Fibroblast of the conjunctiva (primary cell): ENCODE data around the gene EGLN1.

Experiments used
- DNase-seq: peaks from one replicate; pipeline ENCODE4 v3.0.0-alpha.2; 2010; ENCODE audit warnings: low read depth

EGLN1 gene

DNA sequence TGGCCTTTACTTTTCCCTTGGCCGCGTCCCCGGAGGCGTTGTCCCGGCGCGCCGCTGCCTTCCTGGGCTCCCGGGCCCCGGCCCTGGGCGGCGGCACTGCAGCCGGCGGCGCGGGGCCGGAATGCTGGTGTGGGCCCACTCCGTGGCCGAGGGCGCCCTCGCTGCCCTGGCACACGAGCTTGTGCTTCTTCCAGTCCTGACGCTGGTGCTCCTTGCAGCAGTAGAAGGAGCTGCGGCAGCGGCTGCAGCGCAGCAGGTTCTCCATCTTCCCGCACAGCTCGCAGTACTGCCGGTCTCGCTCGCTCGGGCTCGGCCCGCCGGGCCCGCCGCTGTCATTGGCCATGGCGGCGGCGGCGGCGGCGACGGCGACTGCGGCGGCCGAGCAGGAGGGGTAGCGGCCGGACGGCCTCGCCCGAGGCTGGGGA, 529 bp downstream of the EGLN1 start:
- DNase-seq = no peak

DNA sequence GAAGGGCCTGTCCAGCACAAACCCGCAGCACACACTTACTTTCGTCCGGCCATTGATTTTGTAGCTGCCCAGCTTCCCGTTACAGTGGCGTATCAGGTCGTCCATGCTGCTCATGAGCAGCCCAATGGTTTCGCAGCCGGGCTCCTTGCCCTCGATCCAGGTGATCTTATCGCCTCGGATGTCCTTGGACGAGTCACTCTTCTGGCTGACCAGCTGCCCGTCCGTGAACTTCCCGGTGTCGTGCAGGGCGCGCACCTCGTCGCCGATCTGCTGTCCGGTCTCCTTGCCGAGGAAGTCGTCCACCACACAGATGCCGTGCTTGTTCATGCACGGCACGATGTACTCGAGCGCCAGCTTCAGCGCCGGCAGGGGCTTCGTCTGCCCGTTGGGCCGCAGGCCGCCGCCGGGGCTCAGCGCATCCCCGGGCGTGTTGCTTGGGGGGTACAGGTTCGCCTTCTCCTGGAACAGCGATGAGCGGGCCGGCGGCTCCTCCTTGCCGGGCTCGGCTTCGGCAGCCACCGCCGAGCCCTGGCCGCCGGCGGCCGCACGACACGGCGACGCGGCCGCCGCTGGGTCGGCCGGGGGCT, 1.0 kb downstream of the EGLN1 start:
- no peak for DNase-seq

- DNase-seq = no peak
Measured at GRCh38 chr1:231420299-231420958, 1.7 kb downstream of the EGLN1 start.

GRCh38 chr1:231419738-231420298, 2.3 kb downstream of the EGLN1 start:
- DNase-seq = no peak

DNA sequence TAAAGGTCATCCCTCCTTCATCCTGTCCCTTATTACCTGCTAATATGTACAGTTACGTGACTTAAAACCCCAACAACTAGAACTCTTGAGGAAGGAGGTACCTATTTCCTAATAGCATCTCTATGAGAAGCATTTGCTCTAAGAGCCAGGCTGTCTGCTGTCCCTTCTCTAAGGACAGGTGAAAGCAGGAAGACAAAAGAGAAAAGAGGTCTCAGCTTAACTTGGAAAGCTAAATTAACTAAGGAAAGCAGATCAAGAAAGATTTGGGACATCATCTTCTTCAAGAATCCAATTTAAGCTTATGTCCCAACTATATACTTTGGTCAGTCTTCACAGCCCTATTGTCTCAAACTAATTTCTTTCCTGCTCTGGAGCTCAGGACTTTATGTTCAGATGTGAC, 2.9 kb downstream of the EGLN1 start:
- no peak for DNase-seq

DNA sequence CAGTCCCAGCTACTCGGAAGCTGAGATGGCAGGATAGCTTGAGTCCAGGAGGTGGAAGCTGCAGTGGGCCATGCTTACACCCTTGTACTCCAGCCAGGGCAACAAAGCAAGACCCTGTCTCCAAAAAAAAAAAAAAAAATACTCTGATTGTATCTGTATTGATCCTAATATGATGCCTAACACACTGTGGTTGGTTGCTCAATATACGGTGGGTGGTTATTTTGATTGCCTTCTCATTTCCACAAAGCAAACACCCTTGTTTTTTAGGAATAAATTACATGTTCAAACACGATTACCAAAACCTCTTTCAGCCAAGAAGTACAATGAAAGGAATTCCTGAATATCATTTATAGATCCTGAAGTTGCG, 3.4 kb downstream of the EGLN1 start:
- DNase-seq = no peak

DNA sequence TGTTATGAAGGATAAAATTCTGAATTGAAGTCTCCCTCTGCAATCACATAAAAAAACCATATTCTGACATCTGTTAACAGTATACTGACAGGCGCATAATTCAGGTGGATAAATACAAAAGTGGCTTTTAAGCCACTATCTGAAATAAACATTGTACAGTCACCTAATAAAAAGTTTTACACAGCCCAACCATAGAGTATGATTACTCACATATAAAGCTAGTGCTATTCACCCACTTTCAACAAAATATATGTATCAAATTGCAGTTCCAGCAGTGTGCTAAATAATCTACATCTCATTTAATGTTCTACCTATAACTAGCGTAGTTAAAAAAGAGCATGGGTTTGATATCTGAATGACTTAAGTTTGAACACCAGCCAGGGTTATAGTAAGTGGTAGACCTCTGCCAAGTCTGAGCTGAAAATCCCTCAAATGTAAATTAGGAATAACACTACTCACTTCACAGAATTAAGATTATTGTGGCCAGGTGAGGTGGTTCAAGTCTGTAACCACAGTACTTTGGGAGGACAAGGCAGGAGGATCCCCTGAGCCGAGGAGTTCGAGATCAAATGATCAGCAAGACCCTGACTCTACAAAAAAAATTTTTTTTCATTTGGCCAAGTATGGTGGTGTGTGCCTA, 3.9 kb downstream of the EGLN1 start:
- DNase-seq = no peak

DNA sequence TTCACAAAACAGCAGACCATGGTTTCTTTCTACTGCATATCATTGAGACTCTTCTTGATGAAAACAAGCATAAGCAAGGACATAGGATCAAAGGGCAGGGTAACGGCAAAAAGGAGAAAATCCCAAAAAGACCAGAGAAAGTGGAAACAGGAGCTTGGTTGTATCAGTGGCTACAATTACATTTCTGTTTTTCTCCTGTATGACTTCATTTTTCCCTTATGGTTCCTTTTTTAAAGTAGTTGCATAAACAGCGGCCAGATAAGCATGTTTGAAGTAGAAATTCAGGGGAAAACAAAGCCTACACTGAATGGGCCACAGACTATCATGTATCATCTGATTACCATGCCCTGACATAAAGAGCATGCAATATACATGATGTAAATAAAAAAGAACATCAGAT, 4.6 kb downstream of the EGLN1 start:
- DNase-seq = no peak

DNA sequence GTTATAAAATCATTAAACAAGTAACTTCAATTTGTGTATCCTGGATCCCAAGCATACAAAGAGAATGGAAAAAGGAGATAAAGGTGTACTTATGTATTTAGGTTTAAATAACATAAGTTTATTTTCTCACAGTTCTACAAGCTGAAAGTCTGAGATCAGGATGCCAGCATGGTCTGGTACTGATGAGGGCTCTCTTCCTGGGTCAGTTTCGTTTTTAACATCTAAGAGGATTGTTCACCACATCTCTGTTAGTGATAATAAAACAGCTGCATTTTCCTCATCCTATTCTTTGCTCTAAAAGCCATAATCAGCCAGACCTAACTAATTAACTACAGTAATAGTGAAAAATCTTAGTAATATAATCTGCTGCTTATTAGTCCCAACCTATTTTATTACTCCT, 5.2 kb downstream of the EGLN1 start:
- DNase-seq = no peak

DNA sequence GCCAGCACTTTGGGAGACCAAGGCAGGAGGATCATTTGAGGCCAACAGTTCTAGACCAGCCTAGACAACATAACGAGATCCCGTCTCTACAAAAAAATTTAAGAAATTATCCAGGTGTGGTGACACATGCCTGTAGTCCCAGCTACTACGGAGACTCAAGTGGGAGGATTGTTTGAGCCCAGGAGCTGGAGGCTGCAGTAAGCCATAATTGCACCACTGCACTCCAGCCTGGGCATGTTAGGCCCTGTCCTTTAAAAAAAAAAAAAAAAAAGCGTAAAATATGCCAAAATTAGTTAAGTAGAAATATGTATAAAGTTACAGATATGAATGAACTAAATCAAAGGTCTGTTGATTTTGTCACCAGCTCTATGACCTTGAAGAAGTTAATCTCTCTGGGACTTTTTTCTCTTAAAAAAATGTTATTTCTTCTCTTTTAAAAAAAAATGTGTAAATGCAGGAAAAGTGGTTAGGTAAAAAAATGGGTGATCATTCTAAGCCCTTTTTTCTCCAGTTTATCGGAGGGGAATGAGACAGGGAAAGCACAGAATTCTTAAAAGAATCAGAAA, 7.0 kb downstream of the EGLN1 start:
- no peak for DNase-seq

- no peak for DNase-seq
Measured at GRCh38 chr1:231414260-231415016, 7.6 kb downstream of the EGLN1 start.

DNA sequence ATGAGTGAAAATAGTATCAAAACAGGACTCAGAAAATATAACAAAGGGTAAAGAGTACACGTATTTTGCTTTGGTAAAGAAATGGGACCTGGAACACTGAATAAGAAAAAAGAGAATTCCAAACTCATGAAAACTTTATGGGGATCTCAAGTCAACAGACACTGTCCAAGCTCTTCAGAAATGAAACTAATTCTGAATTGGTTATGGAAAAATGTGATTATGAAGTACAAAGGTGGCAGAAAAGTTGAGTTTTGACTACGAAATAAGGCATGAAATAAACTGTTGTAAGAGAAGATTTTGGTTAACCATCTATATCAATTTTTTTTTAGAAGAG, 8.4 kb downstream of the EGLN1 start:
- no peak for DNase-seq

DNA sequence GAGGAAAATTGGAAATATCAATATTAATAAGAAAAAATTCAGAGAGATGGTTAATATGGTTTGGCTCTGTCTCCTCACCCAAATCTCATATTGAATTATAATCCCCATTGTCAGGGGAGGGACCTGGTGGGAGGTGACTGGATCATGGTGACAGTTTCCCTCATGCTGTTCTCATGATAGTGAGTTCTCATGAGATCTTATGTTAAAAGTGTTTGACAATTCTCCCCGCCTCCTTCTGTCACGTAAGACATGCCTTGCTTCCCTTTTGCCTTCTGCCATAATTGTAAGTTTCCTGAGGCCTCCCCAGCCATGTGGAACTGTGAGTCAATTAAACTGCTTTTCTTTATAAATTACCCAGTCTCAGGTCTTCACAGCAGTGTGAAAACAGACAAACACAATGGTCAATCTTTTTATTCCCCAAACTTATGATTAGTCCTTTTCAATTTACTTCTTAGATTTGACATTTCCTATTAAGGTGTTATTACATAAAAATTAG, 11.0 kb downstream of the EGLN1 start:
- no peak for DNase-seq

GRCh38 chr1:231410036-231410612, 12.0 kb downstream of the EGLN1 start:
- no peak for DNase-seq

GRCh38 chr1:231408528-231409094, 13.5 kb downstream of the EGLN1 start:
- no peak for DNase-seq

DNA sequence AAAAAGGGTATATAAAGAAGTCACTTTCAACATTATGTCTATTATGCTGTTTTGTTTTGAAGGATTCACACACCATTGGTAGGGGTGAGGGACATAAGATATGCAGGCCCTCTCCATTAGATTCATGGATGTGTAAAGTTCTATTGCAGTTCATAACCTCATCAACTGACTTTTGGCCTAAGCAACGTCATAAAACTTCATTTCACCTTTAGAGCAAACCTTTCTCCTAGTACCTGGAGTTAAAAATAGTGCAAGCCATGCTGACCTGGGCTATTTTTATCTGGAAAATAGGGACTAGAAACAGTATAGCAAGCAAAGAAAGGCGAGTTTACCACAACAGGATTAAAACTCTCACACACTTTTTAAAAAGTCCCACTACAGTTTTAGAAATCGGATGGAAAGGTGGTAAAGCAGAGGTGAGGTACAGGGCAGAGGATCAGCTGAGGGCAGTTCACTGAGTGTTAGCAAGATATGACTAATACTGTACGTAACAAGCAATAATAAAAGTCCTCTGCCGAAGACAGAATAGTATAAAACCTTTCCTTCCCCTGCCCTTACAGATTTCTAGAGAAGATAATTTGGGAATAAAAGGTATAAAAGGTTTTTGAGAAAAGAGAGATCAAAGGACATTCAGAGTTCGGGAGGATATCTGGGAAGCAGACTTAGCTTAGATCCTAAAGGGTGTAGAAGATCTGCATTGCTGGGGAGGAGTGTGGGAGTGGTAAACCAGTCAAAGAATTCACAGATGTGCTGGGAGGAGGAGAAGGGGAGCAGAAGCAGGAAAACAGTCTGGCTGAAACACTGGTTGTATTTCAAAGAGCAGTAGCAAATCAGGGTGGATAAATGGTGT, 14.3 kb downstream of the EGLN1 start:
- DNase-seq = no peak

- DNase-seq = no peak
Measured at GRCh38 chr1:231407049-231407448, 15.0 kb downstream of the EGLN1 start.

DNA sequence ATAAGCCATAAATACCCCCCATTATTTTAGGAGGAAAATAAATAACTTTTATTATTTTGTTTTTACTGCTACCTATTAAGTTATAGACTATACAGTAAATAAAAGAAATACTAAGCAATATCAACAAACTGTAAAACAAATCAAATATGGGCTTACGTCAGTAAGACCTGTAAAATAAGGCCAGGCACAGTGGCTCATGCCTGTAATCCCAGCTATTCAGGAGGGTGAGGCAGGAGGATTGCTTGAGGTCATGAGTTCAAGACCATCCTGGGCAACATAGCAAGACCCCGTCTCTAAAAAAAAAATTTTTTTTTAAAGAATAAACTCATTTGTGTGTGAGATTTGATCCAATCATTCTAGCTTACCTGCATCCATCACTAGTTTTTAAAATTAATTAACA, 17.8 kb downstream of the EGLN1 start:
- DNase-seq = no peak

GRCh38 chr1:231401478-231401877, 20.6 kb downstream of the EGLN1 start:
- no peak for DNase-seq

- DNase-seq = no peak
Measured at GRCh38 chr1:231397886-231398671, 24.0 kb downstream of the EGLN1 start.
